ENCODE results near the gene CD99L2.

CD99L2 gene

DNA sequence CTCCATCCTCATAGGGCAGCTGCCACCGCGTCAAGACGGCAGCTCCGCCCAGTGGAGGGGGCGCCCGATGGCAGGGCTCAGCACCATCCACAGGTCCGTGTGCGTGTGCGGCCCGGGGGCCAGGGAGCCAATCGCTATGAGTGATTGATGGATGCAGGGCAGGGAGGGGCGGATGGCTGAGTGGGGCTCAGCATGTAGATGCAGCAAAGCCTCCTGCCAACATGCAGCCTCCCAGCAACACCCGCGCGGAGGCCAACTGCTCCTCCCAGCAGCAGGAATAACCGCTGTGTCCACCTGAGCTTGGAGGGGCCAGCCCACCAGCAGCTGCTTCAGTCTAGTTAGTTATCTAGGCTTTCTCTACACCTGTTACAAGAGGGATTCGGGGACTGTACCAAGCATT lies 127.8 kb downstream of the CD99L2 start:
- H3K4me1 Mint-ChIP-seq = peaks cover 7% of the 10 kb centered on the region
- H3K27me3 Mint-ChIP-seq = no peaks in the 10 kb centered on the region
- DNase-seq (ENCODE audit: low spot score in 2 of 2) (no peak), ATAC-seq (replicated peaks; ENCODE audit: extremely low read depth, poor library complexity, severe bottlenecking) (no peak)
- no peak overlapping the region for H3K4me3 Mint-ChIP-seq
- H3K36me3 Mint-ChIP-seq (ENCODE audit: insufficient read depth) = peaks cover 2% of the 10 kb centered on the region
- H3K9me3 Mint-ChIP-seq = no peaks in the 10 kb centered on the region
- H3K27ac Mint-ChIP-seq (ENCODE audit: low read depth) = no peak overlapping the region

DNA sequence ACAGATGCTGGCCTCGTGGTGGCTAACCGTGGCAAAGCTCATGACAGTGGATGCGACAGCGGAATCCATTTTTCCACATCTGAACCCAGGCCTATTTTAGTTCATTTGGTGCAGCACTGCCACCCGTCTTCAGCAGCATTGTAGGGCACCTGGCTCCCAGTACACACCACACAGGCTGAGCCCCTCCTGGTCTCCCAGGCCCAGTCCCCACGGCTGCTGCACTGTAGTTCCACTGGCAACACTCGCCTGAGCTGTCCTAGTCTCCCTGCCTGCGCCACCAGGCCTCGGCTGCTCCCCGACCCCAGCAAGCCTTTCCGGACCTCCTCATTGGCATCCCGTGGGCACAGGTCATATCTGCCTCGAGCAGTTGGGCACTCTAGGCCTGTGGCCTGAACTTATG lies 129.1 kb downstream of the CD99L2 start:
- H3K4me3 Mint-ChIP-seq = no peak overlapping the region
- no peak for ATAC-seq (replicated peaks; ENCODE audit: extremely low read depth, poor library complexity, severe bottlenecking)
- peaks cover 4% of the 10 kb centered on the region for H3K36me3 Mint-ChIP-seq (ENCODE audit: insufficient read depth)
- no peaks in the 10 kb centered on the region for H3K9me3 Mint-ChIP-seq
- peaks cover 7% of the 10 kb centered on the region for H3K4me1 Mint-ChIP-seq
- H3K27me3 Mint-ChIP-seq = no peaks in the 10 kb centered on the region
- no peak overlapping the region for H3K27ac Mint-ChIP-seq (ENCODE audit: low read depth)
- DNase-seq (ENCODE audit: low spot score in 2 of 2) = no peak

DNA sequence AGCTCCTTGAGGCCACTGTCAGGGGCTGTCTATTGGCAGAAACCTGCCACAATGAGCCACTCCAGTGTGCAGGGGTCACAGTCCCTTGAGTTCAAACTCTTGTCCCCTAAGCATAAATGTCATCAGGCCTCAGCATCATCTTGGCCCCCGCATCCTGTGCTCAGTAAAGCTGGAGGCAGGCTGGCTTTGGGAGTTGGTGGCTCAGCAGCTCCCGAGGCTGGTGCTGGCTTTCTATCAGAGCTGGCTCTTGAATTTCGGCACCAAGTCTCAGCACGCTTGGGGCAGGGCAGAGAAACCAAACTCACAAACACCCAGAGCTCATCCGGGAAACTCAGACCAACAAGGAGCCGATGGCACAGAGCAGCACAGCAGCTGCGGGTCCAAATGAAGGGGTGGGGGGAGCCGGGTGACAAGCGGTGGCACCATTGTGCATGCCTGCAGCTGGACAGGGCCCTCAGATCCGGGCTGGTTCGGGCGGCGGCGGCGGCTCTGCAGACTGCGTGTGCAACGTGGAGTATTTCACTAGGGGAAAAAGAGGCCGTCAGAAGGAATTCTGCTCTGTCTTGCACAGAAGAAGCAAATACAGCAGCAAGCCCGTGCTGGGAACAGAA lies 129.8 kb downstream of the CD99L2 start:
- no peak for DNase-seq (ENCODE audit: low spot score in 2 of 2)
- H3K9me3 Mint-ChIP-seq = no peaks in the 10 kb centered on the region

DNA sequence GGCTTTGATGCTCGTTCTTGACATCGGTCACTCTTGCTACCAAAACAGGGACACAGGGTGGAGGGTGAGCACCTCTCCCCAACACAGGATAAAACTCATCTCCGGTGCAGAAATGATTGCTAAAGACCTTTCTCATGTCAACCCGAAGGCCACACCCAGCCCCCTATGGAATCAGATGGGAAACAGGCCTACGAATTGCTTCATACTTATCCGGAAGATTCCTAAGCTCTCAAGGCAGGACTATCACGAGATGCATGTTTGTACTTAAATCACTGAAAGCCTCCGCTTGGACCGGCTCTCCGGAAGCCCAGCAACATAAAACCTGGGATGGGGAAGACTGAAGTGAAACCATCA lies 130.4 kb downstream of the CD99L2 start:
- Mint-ChIP-seq H3K4me1 (peaks cover 7% of the 10 kb centered on the region), H3K9me3 (no peaks in the 10 kb centered on the region), H3K27ac (ENCODE audit: low read depth) (no peak overlapping the region), H3K4me3 (no peak overlapping the region), H3K27me3 (no peaks in the 10 kb centered on the region), H3K36me3 (ENCODE audit: insufficient read depth) (peaks cover 5% of the 10 kb centered on the region)
- DNase-seq (ENCODE audit: low spot score in 2 of 2) (no peak), ATAC-seq (replicated peaks; ENCODE audit: extremely low read depth, poor library complexity, severe bottlenecking) (no peak)

More for the DNA sequence above, 129.8 kb downstream of the CD99L2 start:
- Mint-ChIP-seq H3K27ac (ENCODE audit: low read depth) (no peak overlapping the region), H3K4me1 (peaks cover 7% of the 10 kb centered on the region), H3K36me3 (ENCODE audit: insufficient read depth) (peaks cover 5% of the 10 kb centered on the region), H3K27me3 (no peaks in the 10 kb centered on the region), H3K4me3 (no peak overlapping the region)
- no peak for ATAC-seq (replicated peaks; ENCODE audit: extremely low read depth, poor library complexity, severe bottlenecking)

DNA sequence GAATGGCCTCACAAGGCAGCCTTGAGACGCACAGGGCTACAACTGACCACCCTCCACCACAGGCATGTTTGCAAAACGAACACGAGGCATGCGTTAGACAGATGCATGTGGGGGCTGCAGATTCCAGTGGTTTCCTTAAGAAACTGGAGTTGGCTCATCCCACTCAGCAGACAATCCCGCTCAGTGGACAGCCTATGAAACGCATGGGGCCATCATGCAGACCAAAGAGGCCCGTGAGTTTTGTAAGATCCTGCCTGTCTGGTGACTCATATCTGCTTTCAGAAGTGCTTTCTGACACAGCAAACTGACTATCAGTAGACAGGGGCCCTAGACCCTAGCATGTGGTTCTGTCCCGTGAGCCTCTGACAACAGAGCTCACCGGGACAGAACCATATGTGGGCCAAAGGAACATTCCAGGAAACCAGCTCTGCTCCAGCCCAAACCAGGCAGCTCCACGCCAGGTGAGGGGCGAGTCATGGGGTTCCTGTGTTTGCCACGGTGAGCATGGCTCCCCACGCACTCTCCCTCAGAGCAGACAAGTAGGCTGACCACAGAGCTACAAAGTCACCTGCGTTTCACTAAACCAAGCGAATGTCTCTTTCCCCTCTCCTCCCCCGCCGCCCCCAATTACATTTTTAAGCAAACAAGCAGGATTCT lies 130.9 kb downstream of the CD99L2 start:
- peaks cover 7% of the 10 kb centered on the region for H3K4me1 Mint-ChIP-seq
- DNase-seq (ENCODE audit: low spot score in 2 of 2) (no peak), ATAC-seq (replicated peaks; ENCODE audit: extremely low read depth, poor library complexity, severe bottlenecking) (no peak)
- H3K27ac Mint-ChIP-seq (ENCODE audit: low read depth) = no peak overlapping the region
- no peak overlapping the region for H3K4me3 Mint-ChIP-seq
- H3K27me3 Mint-ChIP-seq = no peaks in the 10 kb centered on the region
- peaks cover 9% of the 10 kb centered on the region for H3K36me3 Mint-ChIP-seq (ENCODE audit: insufficient read depth)
- no peaks in the 10 kb centered on the region for H3K9me3 Mint-ChIP-seq

DNA sequence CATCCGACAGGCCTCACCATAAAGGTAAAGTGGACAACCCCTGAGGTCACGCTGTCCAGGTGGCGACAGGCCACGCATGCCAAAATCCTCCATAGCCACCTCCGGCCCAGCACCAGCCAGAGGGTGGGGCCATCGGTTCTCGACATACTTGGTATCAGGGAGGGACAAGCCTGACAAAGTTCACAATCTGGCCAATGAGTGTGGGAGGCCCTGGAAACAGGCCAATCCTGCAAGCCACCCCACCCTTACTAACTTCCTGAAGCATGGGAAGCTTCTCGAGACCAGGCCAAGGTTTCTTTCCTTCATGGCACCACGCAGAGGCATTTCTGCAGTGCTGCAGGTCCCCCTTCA lies 131.4 kb downstream of the CD99L2 start:
- Mint-ChIP-seq H3K4me1 (peaks cover 1% of the 10 kb centered on the region), H3K27me3 (no peaks in the 10 kb centered on the region), H3K4me3 (no peak overlapping the region), H3K9me3 (no peaks in the 10 kb centered on the region), H3K27ac (ENCODE audit: low read depth) (no peak overlapping the region), H3K36me3 (ENCODE audit: insufficient read depth) (peaks cover 10% of the 10 kb centered on the region)
- ATAC-seq (replicated peaks; ENCODE audit: extremely low read depth, poor library complexity, severe bottlenecking) (no peak), DNase-seq (ENCODE audit: low spot score in 2 of 2) (no peak)

DNA sequence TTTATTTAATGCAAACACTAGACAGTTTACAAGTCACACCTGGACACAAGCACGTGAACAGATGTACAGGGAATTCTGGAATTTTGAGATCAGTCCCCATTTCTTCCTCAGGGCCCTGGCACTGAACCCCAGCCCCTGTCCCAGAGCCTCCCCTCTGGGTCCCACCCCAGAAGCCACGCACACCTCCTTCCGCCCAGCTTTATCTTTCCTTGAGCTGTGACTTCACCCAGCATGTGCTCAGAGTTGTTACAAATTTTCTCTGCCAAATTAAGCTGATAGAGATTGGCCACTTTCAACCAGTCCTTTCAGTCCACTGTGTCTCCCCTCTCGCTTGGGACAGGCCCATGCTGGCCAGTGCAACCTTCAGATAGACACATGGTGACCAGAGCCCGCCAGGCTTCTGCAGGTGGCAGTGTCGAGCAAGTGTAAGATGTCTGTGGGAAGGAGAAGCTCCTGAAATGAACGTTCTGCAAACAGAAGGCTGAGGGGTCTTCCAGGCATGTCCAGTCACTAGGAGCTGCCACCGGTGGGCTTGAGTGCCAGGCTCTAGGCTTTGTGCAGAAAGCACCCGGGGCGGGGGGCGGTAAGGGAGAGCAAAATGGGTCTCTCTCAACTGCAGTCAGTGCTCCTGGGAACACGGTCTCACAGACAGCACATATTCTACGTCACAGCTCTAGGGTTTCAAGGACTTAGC lies 132.0 kb downstream of the CD99L2 start:
- H3K27ac Mint-ChIP-seq (ENCODE audit: low read depth) = no peak overlapping the region
- no peak for DNase-seq (ENCODE audit: low spot score in 2 of 2)
- peaks cover 10% of the 10 kb centered on the region for H3K36me3 Mint-ChIP-seq (ENCODE audit: insufficient read depth)

DNA sequence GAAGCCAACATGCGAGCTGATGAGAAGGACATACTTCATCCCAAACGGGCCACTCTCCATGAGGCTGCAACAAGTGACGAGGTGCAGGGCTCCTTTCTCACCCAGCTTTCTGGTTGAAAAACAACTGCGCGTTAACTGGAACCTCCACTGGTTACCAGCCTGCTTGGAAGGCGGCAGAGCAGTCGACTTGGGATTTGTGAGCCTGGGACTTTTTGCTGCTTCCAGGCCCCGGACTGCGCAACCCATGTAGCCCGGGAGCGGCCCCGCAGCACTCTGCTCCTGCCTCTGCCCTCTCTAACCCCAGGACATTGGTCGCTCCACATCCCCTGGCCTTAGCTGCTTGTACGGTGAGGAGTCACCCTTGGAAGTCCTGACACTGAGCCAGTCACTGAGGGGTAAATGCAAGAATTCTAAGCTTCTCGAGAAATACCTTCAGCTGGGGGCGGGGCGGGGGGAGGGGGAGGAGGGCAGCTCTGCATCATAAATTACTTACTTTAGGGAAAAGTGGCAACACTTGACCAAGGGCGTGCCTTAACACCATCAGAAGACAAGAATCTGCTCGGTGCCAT lies 132.6 kb downstream of the CD99L2 start:
- Mint-ChIP-seq H3K27me3 (no peaks in the 10 kb centered on the region), H3K4me3 (no peak overlapping the region), H3K4me1 (no peaks in the 10 kb centered on the region), H3K27ac (ENCODE audit: low read depth) (no peak overlapping the region), H3K36me3 (ENCODE audit: insufficient read depth) (peaks cover 10% of the 10 kb centered on the region), H3K9me3 (no peaks in the 10 kb centered on the region)
- ATAC-seq (replicated peaks; ENCODE audit: extremely low read depth, poor library complexity, severe bottlenecking) = no peak
- DNase-seq (ENCODE audit: low spot score in 2 of 2) = no peak

More for the DNA sequence above, 132.0 kb downstream of the CD99L2 start:
- Mint-ChIP-seq H3K4me1 (no peaks in the 10 kb centered on the region), H3K9me3 (no peaks in the 10 kb centered on the region), H3K4me3 (no peak overlapping the region), H3K27me3 (no peaks in the 10 kb centered on the region)
- no peak for ATAC-seq (replicated peaks; ENCODE audit: extremely low read depth, poor library complexity, severe bottlenecking)

DNA sequence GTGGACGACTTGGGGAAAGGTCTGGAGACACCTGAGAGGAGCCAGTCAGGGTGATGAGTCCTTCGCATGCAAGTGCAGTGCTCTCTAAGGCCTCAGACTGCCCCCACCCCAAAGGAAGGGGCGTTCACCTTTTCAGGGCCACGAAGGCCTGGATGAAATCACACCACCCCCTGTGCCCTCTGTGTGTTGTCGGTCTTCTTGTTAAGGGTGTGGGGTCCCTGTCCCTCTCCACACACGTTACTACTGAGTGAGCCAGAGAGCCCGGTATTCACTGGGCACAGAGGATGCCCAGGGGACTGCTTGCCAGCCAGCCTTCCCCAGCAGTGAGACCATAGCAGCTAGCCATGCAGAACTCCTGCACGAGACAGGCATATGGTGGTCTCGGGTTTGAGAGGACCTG lies 133.2 kb downstream of the CD99L2 start:
- Mint-ChIP-seq H3K9me3 (no peaks in the 10 kb centered on the region), H3K4me3 (no peak overlapping the region), H3K36me3 (ENCODE audit: insufficient read depth) (peaks cover 10% of the 10 kb centered on the region), H3K27me3 (no peaks in the 10 kb centered on the region), H3K4me1 (no peaks in the 10 kb centered on the region), H3K27ac (ENCODE audit: low read depth) (no peak overlapping the region)
- no peak for DNase-seq (ENCODE audit: low spot score in 2 of 2)
- ATAC-seq (replicated peaks; ENCODE audit: extremely low read depth, poor library complexity, severe bottlenecking) = no peak

DNA sequence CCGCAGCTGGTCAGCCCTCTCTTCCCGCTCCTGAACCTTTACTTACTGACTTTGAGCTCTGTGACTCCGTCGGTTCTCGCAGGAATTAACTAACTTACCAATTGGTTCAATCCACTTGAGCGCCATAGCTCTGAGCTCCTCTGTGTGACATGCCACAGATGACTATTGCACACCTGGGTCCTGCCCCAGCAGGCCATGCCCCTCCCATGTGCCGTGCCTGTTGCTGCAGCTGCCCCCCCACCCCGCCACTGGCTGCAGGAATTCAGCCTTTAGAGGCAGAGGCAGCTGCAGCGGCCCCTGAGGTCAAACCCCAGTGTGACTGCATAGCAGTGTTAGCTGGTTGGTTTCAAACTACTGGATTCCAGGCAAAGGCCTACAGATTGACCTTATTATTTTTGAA lies 134.7 kb downstream of the CD99L2 start:
- Mint-ChIP-seq H3K9me3 (no peaks in the 10 kb centered on the region), H3K27ac (ENCODE audit: low read depth) (no peak overlapping the region), H3K4me1 (no peaks in the 10 kb centered on the region), H3K27me3 (no peaks in the 10 kb centered on the region), H3K4me3 (no peak overlapping the region), H3K36me3 (ENCODE audit: insufficient read depth) (peaks cover 19% of the 10 kb centered on the region)
- ATAC-seq (replicated peaks; ENCODE audit: extremely low read depth, poor library complexity, severe bottlenecking) (no peak), DNase-seq (ENCODE audit: low spot score in 2 of 2) (no peak)

DNA sequence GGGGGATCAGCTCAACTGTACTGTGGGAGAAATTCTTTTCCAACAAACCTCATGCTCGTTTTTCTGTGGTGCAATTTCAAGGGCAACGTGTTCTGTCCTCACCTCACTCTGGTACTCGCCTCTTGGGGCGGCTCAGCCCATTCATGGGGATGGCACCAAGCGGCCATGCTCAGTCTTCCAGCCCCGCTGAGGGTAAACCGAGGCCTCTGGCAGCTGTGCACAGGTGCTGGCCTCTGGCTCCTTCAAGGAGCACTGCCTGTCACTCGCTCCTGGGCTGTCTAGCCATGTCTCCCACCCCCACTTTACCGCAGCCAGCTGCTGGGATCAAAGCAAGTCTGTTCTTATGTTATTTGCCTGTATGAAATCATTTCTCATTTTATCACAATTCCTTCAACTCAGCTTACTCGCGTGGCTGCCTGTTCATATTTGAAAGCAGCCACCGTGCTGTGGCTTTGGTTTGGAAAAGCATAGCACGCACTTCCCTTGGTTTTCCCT lies 135.1 kb downstream of the CD99L2 start:
- H3K27ac Mint-ChIP-seq (ENCODE audit: low read depth) = no peak overlapping the region
- H3K4me1 Mint-ChIP-seq = no peaks in the 10 kb centered on the region
- no peaks in the 10 kb centered on the region for H3K9me3 Mint-ChIP-seq
- peaks cover 19% of the 10 kb centered on the region for H3K36me3 Mint-ChIP-seq (ENCODE audit: insufficient read depth)
- DNase-seq (ENCODE audit: low spot score in 2 of 2) (no peak), ATAC-seq (replicated peaks; ENCODE audit: extremely low read depth, poor library complexity, severe bottlenecking) (no peak)
- no peaks in the 10 kb centered on the region for H3K27me3 Mint-ChIP-seq
- H3K4me3 Mint-ChIP-seq = no peak overlapping the region

DNA sequence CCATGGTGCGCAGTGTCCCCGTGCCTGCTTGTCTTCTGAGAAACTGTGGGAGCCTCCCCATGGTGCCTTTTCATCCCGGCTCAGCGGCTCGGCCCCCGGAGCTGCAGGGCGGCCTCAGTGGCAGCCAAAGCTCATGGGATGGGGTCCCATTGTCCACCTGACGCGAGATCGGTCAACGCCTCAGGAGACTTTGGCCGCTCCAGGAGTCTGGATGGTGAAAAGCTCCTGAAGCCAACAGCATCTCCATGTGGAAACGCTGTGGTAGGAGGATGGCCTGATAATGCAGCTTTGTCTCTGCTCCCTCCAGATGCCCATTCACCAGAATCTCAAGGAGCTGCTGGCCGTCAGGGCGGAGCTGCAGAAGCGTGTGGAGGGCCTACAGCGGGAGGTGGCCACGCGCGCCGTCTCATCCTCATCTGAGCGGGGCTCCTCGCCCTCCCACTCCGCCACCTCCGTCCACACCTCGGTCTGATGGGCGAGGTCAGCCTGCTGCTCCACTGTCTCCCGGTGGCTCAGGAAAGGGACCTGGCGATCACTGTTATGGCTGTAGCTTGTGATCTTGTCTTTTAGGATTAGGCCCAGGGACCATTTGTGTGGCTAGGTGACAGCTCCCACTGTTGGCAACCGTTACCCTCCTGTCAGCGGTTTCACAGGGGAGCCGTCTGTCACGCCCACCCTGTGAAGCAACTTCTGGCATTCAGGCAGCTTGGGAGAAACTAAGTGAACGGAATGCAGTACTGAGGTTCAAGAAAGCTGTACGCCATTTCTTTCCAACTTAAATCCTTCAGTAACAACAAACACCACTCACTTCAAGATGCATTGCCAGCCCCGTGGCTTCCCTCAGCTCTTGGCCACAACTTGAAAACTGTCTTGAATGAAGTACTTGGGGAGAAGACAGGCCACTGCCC lies 136.0 kb downstream of the CD99L2 start:
- H3K27me3 Mint-ChIP-seq = no peaks in the 10 kb centered on the region

More for the DNA sequence above, 136.0 kb downstream of the CD99L2 start:
- no peak for ATAC-seq (replicated peaks; ENCODE audit: extremely low read depth, poor library complexity, severe bottlenecking)
- no peak for DNase-seq (ENCODE audit: low spot score in 2 of 2)
- Mint-ChIP-seq H3K4me1 (peaks cover 6% of the 10 kb centered on the region), H3K36me3 (ENCODE audit: insufficient read depth) (peaks cover 22% of the 10 kb centered on the region), H3K27ac (ENCODE audit: low read depth) (no peak overlapping the region), H3K9me3 (no peaks in the 10 kb centered on the region), H3K4me3 (no peak overlapping the region)

Measured in central memory CD8-positive, alpha-beta T cell (primary cell).